Mesodermal cell (in vitro differentiated cells): ENCODE results near the gene FGF1. TPM values are rescaled to one million over a fixed set of nuclear protein-coding genes. Genes with fewer than 3 reads are reported as not detected.

Experiments
- H3K27ac ChIP-seq: 2 replicates; pipeline ENCODE4 v1.7.0; 2013; ENCODE audit warnings: mild to moderate bottlenecking, low read depth, low read length, moderate library complexity; ENCODE audit not compliant: severe bottlenecking
- H3K36me3 ChIP-seq: 2 replicates; pipeline ENCODE4 v1.7.1; 2013; ENCODE audit warnings: mild to moderate bottlenecking, low read length, moderate library complexity; ENCODE audit not compliant: control insufficient read depth, insufficient read depth
- H3K4me1 ChIP-seq: one replicate; pipeline ENCODE4 v1.7.1; 2013; ENCODE audit warnings: mild to moderate bottlenecking, low read length; ENCODE audit not compliant: insufficient read depth, control insufficient read depth, poor library complexity, severe bottlenecking
- H3K4me3 ChIP-seq: 2 replicates; pipeline ENCODE4 v1.7.0; 2013; ENCODE audit warnings: low read length, control low read depth, mild to moderate bottlenecking; ENCODE audit not compliant: insufficient read depth, poor library complexity, severe bottlenecking; ENCODE audit errors: extremely low read depth
- H3K9me3 ChIP-seq: 2 replicates; pipeline ENCODE4 v1.7.1; 2013; ENCODE audit warnings: mild to moderate bottlenecking, low read length, moderate library complexity; ENCODE audit not compliant: control insufficient read depth
- WGBS, 2 experiments: methylation state at CpG; one replicate each; pipeline ENCODE4 v1.1.5; 2013; ENCODE audit warnings: missing lambda C conversion rate in 2 of 2; ENCODE audit not compliant: insufficient coverage in 2 of 2; 5-methylcytosine and 5-hydroxymethylcytosine counted together
- polyA plus RNA-seq, 2 experiments: library from polyadenylated mRNA; stranded (reverse); fragments of 50-300 nt; gene quantifications; one replicate each; pipeline ENCODE4 v1.2.3, GENCODE V29; 2013

The FGF1 gene
- 11.1 TPM for polyA plus RNA-seq (2013, experiment 1 of 2)
- 6.6 TPM for polyA plus RNA-seq (2013, experiment 2 of 2)

GRCh38 chr5:142685418-142686209 lies at the start of gene FGF1:
FGF1 (minus strand) TSS chr5:142686090; CDS start chr5:142614127, 71,963 bp downstream.
- 67 to 73% methylated on average over 8 of the region's 12 CpGs for WGBS, 2 experiments
- no peak within 1 kb of the TSS for H3K4me3 ChIP-seq
- peaks cover 24% of the 10 kb centered on the region for H3K4me1 ChIP-seq
- H3K9me3 ChIP-seq, result no peaks in the 10 kb centered on the region
- H3K36me3 ChIP-seq, result no peaks in the 10 kb centered on the region
- peak within 1 kb of the TSS; percentile 64 for H3K27ac ChIP-seq

DNA sequence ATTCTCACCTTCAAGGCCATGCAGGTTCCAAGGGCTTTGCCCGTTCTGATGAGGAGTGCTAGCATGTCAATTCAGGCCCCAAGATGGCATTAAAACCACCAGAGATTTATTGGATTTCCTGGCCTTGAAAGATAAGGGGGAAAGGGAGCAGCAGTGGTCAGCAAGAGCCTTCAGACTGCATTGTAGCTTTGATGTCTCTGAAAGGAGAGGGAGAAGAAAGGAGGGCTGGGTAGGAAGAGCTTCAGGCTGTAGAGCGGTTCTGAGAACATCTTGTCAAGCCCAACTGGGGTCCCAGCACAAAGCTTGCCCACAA lies 41.8 kb upstream of the FGF1 start:
- 70 to 94% methylated on average over 2 of the region's 2 CpGs for WGBS, 2 experiments

GRCh38 chr5:142726188-142726731 lies 40.4 kb upstream of the FGF1 start:
- Histone ChIP-seq H3K36me3 (no peaks in the 10 kb centered on the region), H3K27ac (no peak overlapping the region), H3K4me3 (no peak overlapping the region), H3K9me3 (no peaks in the 10 kb centered on the region), H3K4me1 (no peaks in the 10 kb centered on the region)
- no CpG with 5 or more reads among the region's 2 CpGs for WGBS, 2 experiments

More for the DNA sequence above, 41.8 kb upstream of the FGF1 start:
- Histone ChIP-seq H3K36me3 (no peaks in the 10 kb centered on the region), H3K27ac (no peak overlapping the region), H3K9me3 (no peaks in the 10 kb centered on the region), H3K4me1 (no peaks in the 10 kb centered on the region), H3K4me3 (no peak overlapping the region)

DNA sequence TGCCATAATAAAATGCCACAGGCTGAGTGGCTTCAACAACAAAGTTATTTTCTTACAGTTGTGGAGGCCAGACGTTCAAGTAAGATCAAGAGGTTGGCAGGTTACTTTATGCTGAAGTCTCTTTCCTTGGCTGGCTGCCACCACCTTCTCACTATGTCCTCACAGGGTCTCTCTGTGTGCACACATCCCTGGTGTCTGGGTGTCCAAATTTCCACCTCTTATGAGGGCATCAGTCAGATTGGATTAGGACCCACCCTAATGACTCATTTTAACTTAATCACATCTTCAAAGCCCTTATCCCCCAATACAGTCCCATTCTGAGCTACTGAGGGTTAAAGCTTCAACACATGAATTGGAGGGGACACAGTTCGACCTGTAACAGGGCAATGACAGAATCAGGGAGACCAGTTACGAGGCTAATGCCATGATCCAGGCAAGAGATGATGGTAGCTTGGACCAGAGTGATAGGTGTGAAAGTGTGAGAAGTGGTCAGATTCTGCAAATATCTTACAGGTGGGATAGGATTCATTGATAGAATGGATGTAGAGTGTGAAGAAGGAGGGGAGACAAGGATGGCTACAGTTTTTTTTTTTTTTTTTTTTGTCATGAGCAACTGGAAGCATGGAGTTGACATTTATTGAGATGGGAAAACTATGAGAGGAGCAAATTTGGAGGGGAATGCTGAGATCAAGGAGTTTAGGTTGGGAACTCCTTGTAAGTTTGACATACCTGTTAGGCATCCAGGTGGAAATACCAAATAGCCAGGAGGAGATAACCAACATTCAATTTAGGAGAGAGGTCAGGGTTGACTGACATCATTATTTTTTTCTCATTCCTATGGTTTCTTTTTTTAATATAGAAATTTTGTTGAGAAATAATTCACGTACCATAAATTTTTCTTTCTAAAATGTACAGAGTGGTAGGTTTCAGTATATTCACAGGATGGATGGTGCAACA lies 39.6 kb upstream of the FGF1 start:
- Histone ChIP-seq H3K4me1 (no peaks in the 10 kb centered on the region), H3K4me3 (no peak overlapping the region), H3K36me3 (no peaks in the 10 kb centered on the region), H3K27ac (no peak overlapping the region), H3K9me3 (no peaks in the 10 kb centered on the region)
- WGBS, 2 experiments, result 83 to 92% methylated on average over 3 of the region's 4 CpGs

DNA sequence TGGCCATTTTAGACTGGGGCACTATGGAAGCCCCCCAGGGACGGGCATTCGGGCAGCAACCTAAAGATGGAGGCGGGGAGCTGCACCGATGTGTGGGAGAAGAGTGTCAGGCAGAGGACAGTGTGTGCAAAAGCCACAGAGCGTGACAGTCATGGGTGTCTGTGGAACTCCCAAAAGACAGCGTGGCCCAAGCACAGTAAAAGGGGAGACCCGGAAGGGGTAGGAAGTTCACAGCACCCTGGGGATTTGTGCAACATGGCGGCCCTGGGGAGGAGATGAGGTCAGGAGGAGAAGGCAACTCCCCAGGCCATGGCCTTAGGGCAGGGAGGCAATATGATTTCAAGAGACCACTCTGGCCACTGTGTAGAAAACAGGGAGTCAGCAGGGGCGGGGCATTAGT lies 38.9 kb upstream of the FGF1 start:
- H3K4me1 ChIP-seq, result no peaks in the 10 kb centered on the region
- no peaks in the 10 kb centered on the region for H3K9me3 ChIP-seq
- no peak overlapping the region for H3K27ac ChIP-seq
- H3K36me3 ChIP-seq, result no peaks in the 10 kb centered on the region
- 91 to 96% methylated on average over 9 of the region's 9 CpGs for WGBS, 2 experiments
- H3K4me3 ChIP-seq, result no peak overlapping the region

DNA sequence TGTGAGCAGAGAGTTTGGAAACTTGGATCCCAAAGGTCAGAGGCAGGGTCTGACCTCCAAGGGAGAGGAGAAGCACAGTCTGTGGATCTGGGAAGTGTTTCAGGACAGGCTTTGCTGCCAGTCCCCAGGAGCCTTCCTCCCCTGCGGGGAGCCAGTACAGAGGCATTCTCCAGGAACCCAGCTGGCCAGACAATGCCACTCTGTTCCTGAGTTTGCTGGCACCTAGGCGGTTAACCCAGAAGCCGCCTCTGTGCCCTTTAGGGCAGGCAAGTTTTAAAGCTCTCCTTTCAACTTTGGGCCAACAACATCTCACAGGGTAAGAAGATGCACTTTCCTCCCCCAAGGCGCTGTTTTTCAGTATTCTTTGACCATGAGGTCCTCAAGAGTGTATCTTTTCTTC lies 37.0 kb upstream of the FGF1 start:
- Histone ChIP-seq H3K9me3 (no peaks in the 10 kb centered on the region), H3K27ac (no peak overlapping the region), H3K4me3 (no peak overlapping the region), H3K36me3 (no peaks in the 10 kb centered on the region), H3K4me1 (no peaks in the 10 kb centered on the region)
- WGBS, 2 experiments, result 86 to 94% methylated on average over 3 to 4 of the region's 4 CpGs

DNA sequence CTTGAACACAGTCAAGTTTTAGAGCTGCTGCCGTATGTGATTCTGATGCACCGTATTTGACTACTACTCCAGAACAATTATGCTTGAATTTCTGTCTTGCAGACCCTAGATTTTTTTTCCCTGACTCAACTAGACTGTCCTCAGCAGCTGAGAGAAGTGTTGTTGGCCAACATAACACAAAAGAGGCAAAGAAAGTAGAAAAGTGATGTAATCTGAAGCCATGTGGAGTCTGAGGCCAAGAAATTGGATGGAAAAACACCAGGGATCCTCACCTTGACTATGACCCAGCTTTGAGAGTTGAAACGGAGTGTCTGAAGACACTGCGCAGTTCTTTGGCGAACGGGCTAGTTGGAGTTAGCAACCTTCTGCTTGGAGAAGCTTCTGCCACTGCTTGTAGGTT lies 36.3 kb upstream of the FGF1 start:
- 94 to 99% methylated on average over 6 of the region's 6 CpGs for whole genome bisulfite sequencing, 2 experiments
- H3K4me3 ChIP-seq, result no peak overlapping the region
- H3K36me3 ChIP-seq, result no peaks in the 10 kb centered on the region
- no peaks in the 10 kb centered on the region for H3K4me1 ChIP-seq
- no peaks in the 10 kb centered on the region for H3K9me3 ChIP-seq
- H3K27ac ChIP-seq, result no peak overlapping the region

- H3K4me1 ChIP-seq, result no peaks in the 10 kb centered on the region
- no peak overlapping the region for H3K4me3 ChIP-seq
- no peaks in the 10 kb centered on the region for H3K36me3 ChIP-seq
- 93% methylated on average over 12 to 13 of the region's 13 CpGs for WGBS, 2 experiments
- no peaks in the 10 kb centered on the region for H3K9me3 ChIP-seq
- no peak overlapping the region for H3K27ac ChIP-seq
Measured at GRCh38 chr5:142720641-142721271, 34.9 kb upstream of the FGF1 start.

DNA sequence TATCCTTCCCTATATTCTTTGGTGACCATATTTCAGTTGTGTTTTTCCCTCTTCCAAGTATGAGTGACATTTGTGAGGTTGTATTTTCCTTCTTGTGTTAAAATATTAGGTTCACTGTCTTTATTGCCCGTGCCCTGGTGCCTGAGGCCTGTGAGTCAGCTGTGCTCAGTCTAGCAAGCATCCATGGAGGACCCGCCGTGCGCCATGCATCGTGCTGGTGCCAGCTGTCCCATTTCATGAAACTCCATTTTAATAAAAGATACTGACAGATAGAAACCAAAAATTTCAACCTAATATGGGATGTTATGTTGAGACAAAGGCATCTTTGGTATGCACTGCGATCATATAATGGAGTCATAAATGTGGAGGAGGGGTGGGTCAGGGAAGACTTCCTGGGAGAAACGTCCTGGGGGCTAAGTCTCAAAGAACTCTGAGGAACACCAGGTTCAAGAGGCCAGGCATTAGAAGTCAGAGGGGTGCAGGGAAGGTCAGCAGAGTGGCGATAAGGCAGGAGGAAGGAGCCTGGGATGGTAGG lies 34.0 kb upstream of the FGF1 start:
- H3K27ac ChIP-seq, result no peak overlapping the region

GRCh38 chr5:142717582-142718215 lies 31.8 kb upstream of the FGF1 start:
- Histone ChIP-seq H3K4me3 (no peak overlapping the region), H3K9me3 (no peaks in the 10 kb centered on the region), H3K27ac (no peak overlapping the region), H3K36me3 (no peaks in the 10 kb centered on the region), H3K4me1 (peaks cover 3% of the 10 kb centered on the region)
- WGBS, 2 experiments, result 79 to 88% methylated on average over 8 to 11 of the region's 11 CpGs

More for the DNA sequence above, 34.0 kb upstream of the FGF1 start:
- H3K4me3 ChIP-seq, result no peak overlapping the region
- no peaks in the 10 kb centered on the region for H3K36me3 ChIP-seq
- H3K4me1 ChIP-seq, result no peaks in the 10 kb centered on the region
- H3K9me3 ChIP-seq, result no peaks in the 10 kb centered on the region
- 90 to 100% methylated on average over 2 to 3 of the region's 8 CpGs for WGBS, 2 experiments
